ENCODE measurements around the gene STMND1. TPM values are rescaled to one million over a fixed set of nuclear protein-coding genes. Genes with fewer than 3 reads are reported as not detected.

STMND1 gene
- total RNA-seq, 4 donors from 2014 or later = 0.49 TPM; not detected in 3

GRCh38 chr6:17169291-17169690 is 67.4 kb downstream of the STMND1 start:
- no peak for TF ChIP-seq CTCF (IDR thresholded peaks at IDR 0.05)
- no peak for TF ChIP-seq POLR2A (IDR thresholded peaks at IDR 0.05)
- TF ChIP-seq POLR2AphosphoS5 (IDR thresholded peaks at IDR 0.05) = no peak
- no peak for TF ChIP-seq EP300 (IDR thresholded peaks at IDR 0.05)
- H3K9me3 ChIP-seq = no peaks in the 10 kb centered on the region
- no peaks in the 10 kb centered on the region for H3K36me3 ChIP-seq
- H3K27me3 ChIP-seq = no peaks in the 10 kb centered on the region
- no peak overlapping the region for H3K27ac ChIP-seq
- no peak overlapping the region for H3K4me3 ChIP-seq
- no peaks in the 10 kb centered on the region for H3K4me1 ChIP-seq
- no peak for DNase-seq (ENCODE audit: low spot score in 2 of 2)
- WGBS = 75% methylated on average over 6 of the region's 6 CpGs

- Histone ChIP-seq H3K36me3 (no peaks in the 10 kb centered on the region), H3K27me3 (no peaks in the 10 kb centered on the region), H3K4me3 (no peak overlapping the region), H3K27ac (no peak overlapping the region), H3K9me3 (no peaks in the 10 kb centered on the region), H3K4me1 (no peaks in the 10 kb centered on the region)
- TF ChIP-seq POLR2AphosphoS5 (IDR thresholded peaks at IDR 0.05) (no peak), POLR2A (IDR thresholded peaks at IDR 0.05) (no peak), EP300 (IDR thresholded peaks at IDR 0.05) (no peak), CTCF (IDR thresholded peaks at IDR 0.05) (no peak)
- DNase-seq (ENCODE audit: low spot score in 2 of 2) = no peak
- 91% methylated on average over 6 of the region's 6 CpGs for WGBS
Measured at GRCh38 chr6:17169711-17170110, 67.9 kb downstream of the STMND1 start.

- no peaks in the 10 kb centered on the region for H3K4me1 ChIP-seq
- no peak for DNase-seq (ENCODE audit: low spot score in 2 of 2)
- TF ChIP-seq POLR2A (IDR thresholded peaks at IDR 0.05) (no peak), CTCF (IDR thresholded peaks at IDR 0.05) (no peak), EP300 (IDR thresholded peaks at IDR 0.05) (no peak), POLR2AphosphoS5 (IDR thresholded peaks at IDR 0.05) (no peak)
- WGBS = 62% methylated on average over 4 of the region's 4 CpGs
- H3K27ac ChIP-seq = no peak overlapping the region
- H3K9me3 ChIP-seq = no peaks in the 10 kb centered on the region
- H3K4me3 ChIP-seq = no peak overlapping the region
- H3K27me3 ChIP-seq = no peaks in the 10 kb centered on the region
- H3K36me3 ChIP-seq = no peaks in the 10 kb centered on the region
Measured at GRCh38 chr6:17172836-17173470, 71.1 kb downstream of the STMND1 start.

GRCh38 chr6:17178326-17178725 is 76.5 kb downstream of the STMND1 start:
- no peak overlapping the region for H3K27ac ChIP-seq
- H3K9me3 ChIP-seq = no peaks in the 10 kb centered on the region
- 68% methylated on average over 2 of the region's 2 CpGs for WGBS
- H3K4me1 ChIP-seq = no peaks in the 10 kb centered on the region
- TF ChIP-seq POLR2AphosphoS5 (IDR thresholded peaks at IDR 0.05) = no peak
- TF ChIP-seq EP300 (IDR thresholded peaks at IDR 0.05) = no peak
- TF ChIP-seq CTCF (IDR thresholded peaks at IDR 0.05) = no peak
- no peak for TF ChIP-seq POLR2A (IDR thresholded peaks at IDR 0.05)
- no peaks in the 10 kb centered on the region for H3K27me3 ChIP-seq
- no peak overlapping the region for H3K4me3 ChIP-seq
- no peak for DNase-seq (ENCODE audit: low spot score in 2 of 2)
- no peaks in the 10 kb centered on the region for H3K36me3 ChIP-seq

- no peaks in the 10 kb centered on the region for H3K4me1 ChIP-seq
- H3K4me3 ChIP-seq = no peak overlapping the region
- no peaks in the 10 kb centered on the region for H3K36me3 ChIP-seq
- WGBS = 75% methylated on average over 1 of the region's 1 CpG
- H3K27ac ChIP-seq = no peak overlapping the region
- TF ChIP-seq CTCF (IDR thresholded peaks at IDR 0.05) (no peak), EP300 (IDR thresholded peaks at IDR 0.05) (no peak)
- H3K9me3 ChIP-seq = no peaks in the 10 kb centered on the region
- no peaks in the 10 kb centered on the region for H3K27me3 ChIP-seq
- no peak for DNase-seq (ENCODE audit: low spot score in 2 of 2)
Measured at GRCh38 chr6:17178754-17179529, 77.1 kb downstream of the STMND1 start.

Measured in suprapubic skin (tissue), 4 donors.